Cardiac atrium fibroblast (primary cell): ENCODE data around the gene PPIH. TPM values are rescaled to one million over a fixed set of nuclear protein-coding genes. Genes with fewer than 3 reads are reported as not detected.

ENCODE experiments used
- total RNA-seq: library from RNA; depleted of rRNA; stranded (reverse); fragments of >200 nt; gene quantifications from 2 replicates; pipeline ENCODE4 v1.2.3, GENCODE V29; 2015

The PPIH gene
- 22.4 and 36.1 TPM in 2 replicates for total RNA-seq

GRCh38 chr1:42657981-42658876 lies at the start of gene PPIH:
PPIH (plus strand) TSS chr1:42658423; CDS start chr1:42658447, 24 bp downstream.

GRCh38 chr1:42681741-42682483 lies 23.7 kb downstream of the PPIH start, which contains the start of gene YBX1:
YBX1 (plus strand) TSS chr1:42682418; CDS start chr1:42682566, 148 bp downstream.

Other genes with a start within 250 kb of the PPIH start
- gene ZMYND12, start 202.4 kb upstream of the PPIH start, total RNA-seq, result 0.81 and 2.9 TPM in 2 replicates
- 30.0 and 55.1 TPM in 2 replicates for gene PPCS, start 201.9 kb upstream of the PPIH start, total RNA-seq
- gene CCDC30, start 195.1 kb upstream of the PPIH start, total RNA-seq, result under 0.01 and 0.18 TPM in 2 replicates
- gene YBX1, start 24.0 kb downstream of the PPIH start, total RNA-seq, result 650 and 667 TPM in 2 replicates
- not detected in 2 replicates for gene CLDN19, start 81.8 kb downstream of the PPIH start, total RNA-seq
- 196 and 209 TPM in 2 replicates for gene P3H1, start 108.6 kb downstream of the PPIH start, total RNA-seq
- 2.8 and 5.8 TPM in 2 replicates for gene C1orf50, start 108.8 kb downstream of the PPIH start, total RNA-seq
- not detected in 2 replicates for gene TMEM269, start 126.6 kb downstream of the PPIH start, total RNA-seq
- gene ERMAP, start 158.7 kb downstream of the PPIH start, total RNA-seq, result 5.5 and 8.5 TPM in 2 replicates
- 11.0 and 22.0 TPM in 2 replicates for gene SVBP, start 159.0 kb downstream of the PPIH start, total RNA-seq
- 5.5 and 6.5 TPM in 2 replicates for gene ZNF691, start 188.2 kb downstream of the PPIH start, total RNA-seq